ENCODE data around the gene TFCP2L1. TPM values are rescaled to one million over a fixed set of nuclear protein-coding genes. Genes with fewer than 3 reads are reported as not detected.

TFCP2L1 gene
- total and polyA plus RNA-seq, 4 donors = 0.06 to 1.5 (median 0.36) TPM

GRCh38 chr2:121266543-121267106 lies 18.4 kb downstream of the TFCP2L1 start:
- no peak for DNase-seq (ENCODE audit: low spot score)
- Histone ChIP-seq H3K9ac (ENCODE audit: low read depth in 1 of 2, low read length in 2 of 2) (no peak overlapping the region), H3K9me3 (ENCODE audit: control insufficient read depth in 4 of 4, low read length in 3 of 4) (no peaks in the 10 kb centered on the region), H3K27ac (ENCODE audit: low read depth in 1 of 2, low read length in 2 of 2) (no peak overlapping the region), H3K4me1 (ENCODE audit: control insufficient read depth in 4 of 4, insufficient read depth in 4 of 4, low read length in 3 of 4) (no peaks in the 10 kb centered on the region), H3K36me3 (ENCODE audit: control insufficient read depth in 4 of 4, insufficient read depth in 3 of 4, low read depth in 1 of 4, low read length in 3 of 4) (no peaks in the 10 kb centered on the region), H3K27me3 (ENCODE audit: control insufficient read depth in 4 of 4, insufficient read depth in 4 of 4, low read length in 3 of 4) (no peaks in the 10 kb centered on the region), H3K4me3 (ENCODE audit: low read depth in 1 of 3, low read length in 3 of 3) (no peak overlapping the region)
- TF ChIP-seq SP1 (IDR thresholded peaks at IDR 0.05) (no peak), GABPA (IDR thresholded peaks at IDR 0.05 in 1 of 2, conservative IDR thresholded peaks at IDR 0.05 in 1 of 2) (no peak), FOXA1 (IDR thresholded peaks at IDR 0.05) (no peak), HNF4A (conservative IDR thresholded peaks at IDR 0.05) (no peak), TAF1 (conservative IDR thresholded peaks at IDR 0.05) (no peak), ATF3 (IDR thresholded peaks at IDR 0.05) (no peak), REST (IDR thresholded peaks at IDR 0.05) (no peak), CTCF (IDR thresholded peaks at IDR 0.05; ENCODE audit: low read depth, low read length, missing input control) (no peak), JUND (IDR thresholded peaks at IDR 0.05) (no peak), YY1 (IDR thresholded peaks at IDR 0.05) (no peak), RAD21 (IDR thresholded peaks at IDR 0.05) (no peak), EGR1 (IDR thresholded peaks at IDR 0.05; ENCODE audit: low read depth in 2 of 2) (no peak), NR2F2 (IDR thresholded peaks at IDR 0.05) (no peak)
- TF ChIP-seq, protein P1, sequence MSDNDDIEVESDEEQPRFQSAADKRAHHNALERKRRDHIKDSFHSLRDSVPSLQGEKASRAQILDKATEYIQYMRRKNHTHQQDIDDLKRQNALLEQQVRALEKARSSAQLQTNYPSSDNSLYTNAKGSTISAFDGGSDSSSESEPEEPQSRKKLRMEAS (IDR thresholded peaks at IDR 0.05) = no peak
- TF ChIP-seq, protein P2, sequence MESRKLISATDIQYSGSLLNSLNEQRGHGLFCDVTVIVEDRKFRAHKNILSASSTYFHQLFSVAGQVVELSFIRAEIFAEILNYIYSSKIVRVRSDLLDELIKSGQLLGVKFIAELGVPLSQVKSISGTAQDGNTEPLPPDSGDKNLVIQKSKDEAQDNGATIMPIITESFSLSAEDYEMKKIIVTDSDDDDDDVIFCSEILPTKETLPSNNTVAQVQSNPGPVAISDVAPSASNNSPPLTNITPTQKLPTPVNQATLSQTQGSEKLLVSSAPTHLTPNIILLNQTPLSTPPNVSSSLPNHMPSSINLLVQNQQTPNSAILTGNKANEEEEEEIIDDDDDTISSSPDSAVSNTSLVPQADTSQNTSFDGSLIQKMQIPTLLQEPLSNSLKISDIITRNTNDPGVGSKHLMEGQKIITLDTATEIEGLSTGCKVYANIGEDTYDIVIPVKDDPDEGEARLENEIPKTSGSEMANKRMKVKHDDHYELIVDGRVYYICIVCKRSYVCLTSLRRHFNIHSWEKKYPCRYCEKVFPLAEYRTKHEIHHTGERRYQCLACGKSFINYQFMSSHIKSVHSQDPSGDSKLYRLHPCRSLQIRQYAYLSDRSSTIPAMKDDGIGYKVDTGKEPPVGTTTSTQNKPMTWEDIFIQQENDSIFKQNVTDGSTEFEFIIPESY (IDR thresholded peaks at IDR 0.05) = no peak
- WGBS = 74% methylated on average over 6 of the region's 6 CpGs

All from liver (tissue), 9 donors.